HFFc6 (cell line): ENCODE results near the gene TADA2B. TPM values are rescaled to one million over a fixed set of nuclear protein-coding genes. Genes with fewer than 3 reads are reported as not detected.

Experiments
- DNase-seq: peaks from one replicate; pipeline ENCODE4 v3.0.0-alpha.2; 2018
- H3K27ac Mint-ChIP-seq: 2 replicates; pipeline ENCODE4 v1.8.0; 2020; ENCODE audit warnings: mild to moderate bottlenecking, mixed read lengths
- H3K27me3 Mint-ChIP-seq: 2 replicates; pipeline ENCODE4 v1.8.0; 2021; ENCODE audit warnings: mild to moderate bottlenecking, moderate library complexity, mixed read lengths; ENCODE audit not compliant: insufficient read depth
- H3K36me3 Mint-ChIP-seq: 2 replicates; pipeline ENCODE4 v1.8.0; 2021; ENCODE audit warnings: low read depth, mixed read lengths
- H3K4me1 Mint-ChIP-seq: 2 replicates; pipeline ENCODE4 v1.8.0; 2020; ENCODE audit warnings: low read depth, mixed read lengths
- H3K4me3 Mint-ChIP-seq: 2 replicates; pipeline ENCODE4 v1.8.0; 2020; ENCODE audit warnings: mild to moderate bottlenecking, moderate library complexity, mixed read lengths
- H3K9me3 Mint-ChIP-seq: 2 replicates; pipeline ENCODE4 v1.8.0; 2020; ENCODE audit warnings: mild to moderate bottlenecking, mixed read lengths
- total RNA-seq, 6 experiments: library from RNA; stranded (reverse); fragmentation: NEBNext Ultra II Directional; extraction: Animal tissue kit (Norgen Biotek cat#: 25700); gene quantifications; 2 replicates in 1 of 6; 3 replicates in 5 of 6; pipeline ENCODE4 v1.2.3, GENCODE V29; 2021
- TF ChIP-seq, protein P1 (sequence below): fragments of 200-600 bp; sonication (generic); IDR thresholded peaks from 2 replicates; pipeline ENCODE4 v1.5.0; 2021; ENCODE audit warnings: antibody characterized with exemption, mild to moderate bottlenecking

Gene TADA2B
- total RNA-seq, 6 experiments from 2014 or later = 15.5 to 19.9 (median 17.9) TPM

DNA sequence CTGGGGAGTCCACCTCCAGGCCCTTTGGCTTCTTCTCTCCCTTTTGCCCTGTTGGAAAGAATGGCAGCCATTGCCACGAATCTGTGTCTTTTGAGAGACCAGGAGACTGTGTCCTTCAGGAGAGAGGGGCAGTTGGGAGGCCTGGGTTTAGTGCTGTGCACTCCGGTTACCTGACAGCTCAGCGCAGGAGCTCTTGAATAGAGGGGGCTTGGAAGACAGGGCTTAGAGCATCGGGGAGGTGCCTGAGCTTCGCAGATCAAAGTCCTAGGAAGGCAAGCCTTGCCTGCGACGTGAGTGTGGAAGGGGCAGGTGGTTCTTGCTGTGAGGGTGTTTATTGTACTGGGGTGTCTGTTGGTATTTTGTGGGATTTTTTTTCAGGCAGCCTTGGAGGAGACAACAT lies 41.9 kb upstream of the TADA2B start:
- Mint-ChIP-seq H3K9me3 (no peaks in the 10 kb centered on the region), H3K36me3 (peaks cover 31% of the 10 kb centered on the region), H3K4me1 (peaks cover 9% of the 10 kb centered on the region; the same call in 1 of the 2 replicates), H3K27ac (no peak overlapping the region), H3K4me3 (no peak overlapping the region), H3K27me3 (peaks cover 2% of the 10 kb centered on the region)
- DNase-seq = no peak
- TF ChIP-seq, protein P1, sequence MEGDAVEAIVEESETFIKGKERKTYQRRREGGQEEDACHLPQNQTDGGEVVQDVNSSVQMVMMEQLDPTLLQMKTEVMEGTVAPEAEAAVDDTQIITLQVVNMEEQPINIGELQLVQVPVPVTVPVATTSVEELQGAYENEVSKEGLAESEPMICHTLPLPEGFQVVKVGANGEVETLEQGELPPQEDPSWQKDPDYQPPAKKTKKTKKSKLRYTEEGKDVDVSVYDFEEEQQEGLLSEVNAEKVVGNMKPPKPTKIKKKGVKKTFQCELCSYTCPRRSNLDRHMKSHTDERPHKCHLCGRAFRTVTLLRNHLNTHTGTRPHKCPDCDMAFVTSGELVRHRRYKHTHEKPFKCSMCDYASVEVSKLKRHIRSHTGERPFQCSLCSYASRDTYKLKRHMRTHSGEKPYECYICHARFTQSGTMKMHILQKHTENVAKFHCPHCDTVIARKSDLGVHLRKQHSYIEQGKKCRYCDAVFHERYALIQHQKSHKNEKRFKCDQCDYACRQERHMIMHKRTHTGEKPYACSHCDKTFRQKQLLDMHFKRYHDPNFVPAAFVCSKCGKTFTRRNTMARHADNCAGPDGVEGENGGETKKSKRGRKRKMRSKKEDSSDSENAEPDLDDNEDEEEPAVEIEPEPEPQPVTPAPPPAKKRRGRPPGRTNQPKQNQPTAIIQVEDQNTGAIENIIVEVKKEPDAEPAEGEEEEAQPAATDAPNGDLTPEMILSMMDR = no peak

DNA sequence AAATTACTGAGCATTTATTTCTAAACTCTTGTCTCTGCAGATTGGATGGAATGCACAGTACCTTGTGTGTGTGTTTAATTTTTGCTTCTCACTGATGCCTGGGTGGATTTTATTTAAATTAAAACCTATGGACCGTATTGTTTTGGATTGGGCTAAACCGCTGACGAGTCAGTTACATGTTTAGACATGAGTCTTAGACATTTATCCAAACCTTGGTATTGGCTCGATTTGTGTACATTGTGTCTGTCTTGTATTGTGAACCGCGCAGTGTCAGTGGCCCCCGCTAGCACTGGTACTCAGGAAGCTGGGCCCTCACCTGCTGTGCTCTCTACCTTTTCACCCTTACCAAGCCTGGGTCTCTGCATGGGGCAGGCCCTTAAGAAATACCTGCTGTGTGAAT lies 40.8 kb upstream of the TADA2B start:
- TF ChIP-seq, protein P1 = no peak
- peaks cover 2% of the 10 kb centered on the region for H3K27me3 Mint-ChIP-seq
- H3K27ac Mint-ChIP-seq = no peak overlapping the region
- DNase-seq = no peak
- H3K36me3 Mint-ChIP-seq = peaks cover 31% of the 10 kb centered on the region
- H3K9me3 Mint-ChIP-seq = no peaks in the 10 kb centered on the region
- peaks cover 9% of the 10 kb centered on the region; the same call in 1 of the 2 replicates for H3K4me1 Mint-ChIP-seq
- no peak overlapping the region for H3K4me3 Mint-ChIP-seq

DNA sequence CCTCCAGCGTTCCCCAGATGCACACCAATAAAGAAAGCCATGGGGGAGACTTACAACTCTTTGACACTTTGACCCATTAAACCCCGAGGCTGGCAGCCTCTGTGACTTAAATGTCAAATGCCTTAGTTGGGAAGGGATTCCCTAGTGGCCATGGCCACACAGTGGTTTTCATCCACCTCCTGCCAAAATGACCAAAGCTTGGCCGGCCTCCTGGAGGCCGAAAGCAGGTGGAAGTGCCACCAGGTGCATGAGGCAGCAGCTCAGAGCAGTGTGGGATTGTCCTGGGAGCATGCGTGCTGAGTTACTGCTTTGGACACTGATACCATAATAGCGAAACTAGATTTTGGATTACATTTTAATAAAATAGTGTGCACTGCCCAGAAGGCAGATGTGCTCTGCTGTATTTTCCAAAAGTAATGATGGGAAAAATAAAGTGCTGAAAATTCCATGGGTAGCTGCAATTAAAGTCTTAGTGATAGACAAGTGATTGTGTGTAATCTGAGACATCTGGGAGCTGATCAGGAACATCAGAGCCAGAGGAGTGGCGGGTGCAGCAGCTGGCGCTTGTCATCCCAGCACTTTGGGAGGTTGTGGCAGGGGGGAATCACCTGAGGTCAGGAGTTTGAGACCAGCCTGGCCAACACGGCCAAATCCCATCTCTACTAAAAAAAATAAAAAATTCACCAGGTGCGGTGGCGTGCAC lies 39.8 kb upstream of the TADA2B start:
- H3K27me3 Mint-ChIP-seq = peaks cover 2% of the 10 kb centered on the region
- DNase-seq = no peak
- peaks cover 35% of the 10 kb centered on the region for H3K36me3 Mint-ChIP-seq
- peaks cover 9% of the 10 kb centered on the region; the same call in 1 of the 2 replicates for H3K4me1 Mint-ChIP-seq
- H3K27ac Mint-ChIP-seq = no peak overlapping the region
- TF ChIP-seq, protein P1 = no peak
- H3K4me3 Mint-ChIP-seq = no peak overlapping the region
- H3K9me3 Mint-ChIP-seq = no peaks in the 10 kb centered on the region

- Mint-ChIP-seq H3K4me3 (no peak overlapping the region), H3K27ac (0 out of 2 replicates have a peak overlapping the region, but pooled peaks have one; percentile 13), H3K4me1 (peaks cover 7% of the 10 kb centered on the region; the same call in 1 of the 2 replicates), H3K27me3 (peaks cover 2% of the 10 kb centered on the region; the same call in 1 of the 2 replicates), H3K9me3 (no peaks in the 10 kb centered on the region), H3K36me3 (peaks cover 38% of the 10 kb centered on the region)
- no peak for DNase-seq
- TF ChIP-seq, protein P1 = no peak
Measured at GRCh38 chr4:7003879-7004240, 39.3 kb upstream of the TADA2B start.

- Mint-ChIP-seq H3K27ac (no peak overlapping the region), H3K27me3 (peaks cover 2% of the 10 kb centered on the region; the same call in 1 of the 2 replicates), H3K36me3 (peaks cover 34% of the 10 kb centered on the region), H3K4me3 (no peak overlapping the region), H3K4me1 (peaks cover 3% of the 10 kb centered on the region; the same call in 1 of the 2 replicates), H3K9me3 (no peaks in the 10 kb centered on the region)
- no peak for DNase-seq
- TF ChIP-seq, protein P1 = no peak
Measured at GRCh38 chr4:7004331-7004730, 38.8 kb upstream of the TADA2B start.
